HepG2 (cell line): Measurements from ENCODE around the gene LYST. TPM values are rescaled to one million over a fixed set of nuclear protein-coding genes. Genes with fewer than 3 reads are reported as not detected.

Experiments used
- ATAC-seq: fragments of 200-7000 bp; cut with Tn5 transposase; 3 replicates; pipeline ENCODE4 v1.9.1; 2020; ENCODE audit warnings: mild to moderate bottlenecking, moderate library complexity
- BruUV-seq: library from RNA; stranded (reverse); fragments of 400-500 nt; replicated peaks from 2 replicates; lab custom pipeline; 2021; lab: Mats Ljungman, UMichigan
- CTCF ChIA-PET: fragments of 300-600 bp; formaldehyde crosslinking; extraction: SDS; loops from one replicate; lab custom pipeline; 2021; ENCODE audit warnings: low total read pairs, inconsistent platforms, low intra/inter-chr PET ratio; lab: Yijun Ruan, JAX
- POLR2A ChIA-PET: fragments of 350-600 bp; sonication (Branson Sonifier 250); formaldehyde crosslinking; loops from one replicate; lab custom pipeline; 2020; ENCODE audit warnings: antibody characterized with exemption, inconsistent platforms; lab: Yijun Ruan, JAX
- DNase-seq: peaks from one replicate; pipeline ENCODE4 v3.0.0-alpha.2; 2015; ENCODE audit warnings: low spot score
- FAIRE-seq: peaks from 3 replicates; lab custom pipeline; 2011; peaks lifted over from hg19 to GRCh38; lab: Jason Lieb, UNC
- H2AFZ ChIP-seq: one replicate; pipeline ENCODE4 v1.6.1; 2011; ENCODE audit warnings: low read length, inconsistent platforms
- H3K27ac ChIP-seq: fragments of 300-600 bp; 3 replicates; pipeline ENCODE4 v1.8.0; 2011; ENCODE audit warnings: mixed run types, mild to moderate bottlenecking, mixed read lengths, low read length, inconsistent platforms; ENCODE audit not compliant: insufficient read depth; ENCODE audit errors: extremely low read length
- H3K27me3 ChIP-seq, 2 experiments: fragments of 200-600 bp in 1 of 2; 2 replicates in 1 of 2; 3 replicates in 1 of 2; pipeline versions ENCODE4 v1.6.0 to v1.8.0; 2011; ENCODE audit warnings: low read length in 2 of 2, mild to moderate bottlenecking in 2 of 2, moderate library complexity in 2 of 2, inconsistent platforms in 1 of 2; ENCODE audit not compliant: insufficient read depth in 2 of 2, control insufficient read depth in 1 of 2
- H3K36me3 ChIP-seq, 2 experiments: fragments of 200-600 bp in 1 of 2; replicated peaks in 1 of 2; 2 replicates in 1 of 2; 3 replicates in 1 of 2; pipeline versions ENCODE4 v1.5.1 to v1.8.0; 2011; ENCODE audit warnings: low read length in 2 of 2, inconsistent platforms in 1 of 2; ENCODE audit not compliant: insufficient read depth in 2 of 2, control insufficient read depth in 1 of 2
- H3K4me1 ChIP-seq: 2 replicates; pipeline ENCODE4 v1.5.1; 2012; ENCODE audit warnings: low read length, inconsistent platforms; ENCODE audit not compliant: insufficient read depth
- H3K4me2 ChIP-seq: 2 replicates; pipeline ENCODE4 v1.6.0; 2011; ENCODE audit warnings: low read depth, low read length, inconsistent platforms
- H3K4me3 ChIP-seq, 3 experiments: fragments of 200-600 bp in 1 of 3; sonication (generic), shearing (Covaris generic) in 1 of 3; replicated peaks in 1 of 3; 2 replicates each; pipeline ENCODE4 v1.5.1; 2011 to 2016; ENCODE audit warnings: low read length in 3 of 3, inconsistent platforms in 2 of 3, low read depth in 2 of 3, mild to moderate bottlenecking in 2 of 3, control low read depth in 1 of 3, mixed read lengths in 1 of 3; ENCODE audit not compliant: insufficient read depth in 1 of 3
- H3K79me2 ChIP-seq: one replicate; pipeline ENCODE4 v1.6.1; 2011; ENCODE audit warnings: low read length, inconsistent platforms; ENCODE audit not compliant: insufficient read depth
- H3K9ac ChIP-seq: 2 replicates; pipeline ENCODE4 v1.6.0; 2011; ENCODE audit warnings: mild to moderate bottlenecking, low read depth, low read length, inconsistent platforms; ENCODE audit not compliant: insufficient read depth
- H3K9me3 ChIP-seq: 2 replicates; pipeline ENCODE4 v1.5.1; 2012; ENCODE audit warnings: mild to moderate bottlenecking, low read length
- H4K20me1 ChIP-seq: 2 replicates; pipeline ENCODE4 v1.6.0; 2011; ENCODE audit warnings: inconsistent platforms, mild to moderate bottlenecking, low read length, moderate library complexity; ENCODE audit not compliant: insufficient read depth
- FOXK1 ChIP-seq: sonication (generic); formaldehyde crosslinking; IDR thresholded peaks from 2 replicates; pipeline ENCODE4 v1.4.0; 2020; ENCODE audit warnings: low read depth, missing genetic modification reagents, borderline replicate concordance
- HOXA7 ChIP-seq: sonication (generic); formaldehyde crosslinking; IDR thresholded peaks from 2 replicates; pipeline ENCODE4 v1.8.1; 2022; ENCODE audit warnings: mild to moderate bottlenecking, missing genetic modification reagents, moderate library complexity
- NR2F1 ChIP-seq, 2 experiments: fragments of 450-650 bp in 1 of 2; formaldehyde crosslinking in 1 of 2; IDR thresholded peaks; 2 replicates each; pipeline versions ENCODE4 v1.5.0 to v1.6.1; 2016 to 2020; ENCODE audit warnings: mild to moderate bottlenecking in 1 of 2, missing compliant biosample characterization in 1 of 2, missing genetic modification reagents in 1 of 2, moderate library complexity in 1 of 2
- PRPF4 ChIP-seq: fragments of 200-400 bp; formaldehyde crosslinking; IDR thresholded peaks from 2 replicates; pipeline ENCODE4 v1.6.1; 2016; ENCODE audit warnings: low read length, low read depth; ENCODE audit not compliant: poor library complexity, severe bottlenecking
- TP53 ChIP-seq: sonication (generic); formaldehyde crosslinking; conservative IDR thresholded peaks from 2 replicates; pipeline ENCODE4 v1.4.0; 2020; ENCODE audit warnings: missing genetic modification reagents
- ZNF674 ChIP-seq: sonication (generic); formaldehyde crosslinking; IDR thresholded peaks from 2 replicates; pipeline ENCODE4 v1.5.0; 2020; ENCODE audit warnings: low read depth, mild to moderate bottlenecking, missing genetic modification reagents
- WGBS: methylation state at CpG from one replicate; pipeline ENCODE4 v1.1.6; 2017; ENCODE audit warnings: low lambda C conversion rate; 5-methylcytosine and 5-hydroxymethylcytosine counted together
- in situ Hi-C: cut with HindIII; loops from 2 replicates; pipeline ENCODE4 v1.10.0; 2017; ENCODE audit warnings: low pct_unique_long_range_greater_than_20kb; ENCODE audit not compliant: extremely low pct_ligation_motif_present
- intact Hi-C: fragments of 100-400 bp; cut with micrococcal nuclease; formaldehyde crosslinking; loops from one replicate; pipeline ENCODE4 v1.10.0; 2022; ENCODE audit not compliant: unreplicated experiment
- polyA plus RNA-seq, 8 experiments: library from polyadenylated mRNA; depleted of rRNA in 3 of 8; stranded (reverse) in 7 of 8; unstranded in 1 of 8; fragments of >200 nt; fragmentation: Illumina TruSeq in 4 of 8; extraction: Trizol in 4 of 8; gene quantifications; 2 replicates each; pipeline versions ENCODE4 v1.2.1 to v1.2.3, GENCODE V29; 2011 to 2016; ENCODE audit warnings: low read depth in 4 of 8, missing spikeins in 1 of 8, mixed read lengths in 1 of 8; ENCODE audit not compliant: insufficient read depth in 1 of 8
- total RNA-seq, 5 experiments: library from RNA; depleted of rRNA; stranded (reverse); fragments of >200 nt; fragmentation: Illumina TruSeq; extraction: Trizol; gene quantifications; 2 replicates each; pipeline ENCODE4 v1.2.3, GENCODE V29; 2016; ENCODE audit warnings: low read depth in 1 of 5
- TF ChIP-seq, protein P1 (sequence below): sonication (generic); formaldehyde crosslinking; conservative IDR thresholded peaks from 2 replicates; pipeline ENCODE4 v1.4.0; 2020; ENCODE audit warnings: missing genetic modification reagents
- TF ChIP-seq, protein P2 (sequence below): sonication (generic); formaldehyde crosslinking; IDR thresholded peaks from 2 replicates; pipeline ENCODE4 v1.8.0; 2022; ENCODE audit warnings: mild to moderate bottlenecking, missing genetic modification reagents; ENCODE audit not compliant: insufficient replicate concordance

LYST gene
- total and polyA plus RNA-seq, 2 of the 13 experiments (the other 11 are each of a cell fraction or from before 2014, with no cell fraction given), result 0.91 to 2.5 TPM

- H3K9ac ChIP-seq, result no peak overlapping the region
- no peak for FAIRE-seq
- ChIA-PET POLR2A (no interaction called here), CTCF (no interaction called here)
- no peak overlapping the region for H3K27ac ChIP-seq
- peaks cover 64% of the 10 kb centered on the region for H3K79me2 ChIP-seq
- ATAC-seq, result no peak
- intact Hi-C loops, result no loop called here
- H3K36me3 ChIP-seq, result peaks cover 0 to 5% of the 10 kb centered on the region in 2 experiments; a peak in 1 of 5 replicates
- BruUV-seq, result no TSS peak
- no peak overlapping the region for H3K4me3 ChIP-seq
- 76% methylated on average over 4 of the region's 10 CpGs for WGBS
- H3K4me2 ChIP-seq, result no peak overlapping the region
- H2AFZ ChIP-seq, result no peak overlapping the region
- no peak for DNase-seq
- H3K4me1 ChIP-seq, result peaks cover 30% of the 10 kb centered on the region
- TF ChIP-seq FOXK1 (CRISPR knock-in tag) (no peak), ZNF674 (CRISPR knock-in tag) (no peak), TP53 (no peak), HOXA7 (CRISPR knock-in tag) (no peak), PRPF4 (no peak), NR2F1 (CRISPR knock-in tag; IDR thresholded peaks at IDR 0.05) (no peak)
- TF ChIP-seq, protein P1, sequence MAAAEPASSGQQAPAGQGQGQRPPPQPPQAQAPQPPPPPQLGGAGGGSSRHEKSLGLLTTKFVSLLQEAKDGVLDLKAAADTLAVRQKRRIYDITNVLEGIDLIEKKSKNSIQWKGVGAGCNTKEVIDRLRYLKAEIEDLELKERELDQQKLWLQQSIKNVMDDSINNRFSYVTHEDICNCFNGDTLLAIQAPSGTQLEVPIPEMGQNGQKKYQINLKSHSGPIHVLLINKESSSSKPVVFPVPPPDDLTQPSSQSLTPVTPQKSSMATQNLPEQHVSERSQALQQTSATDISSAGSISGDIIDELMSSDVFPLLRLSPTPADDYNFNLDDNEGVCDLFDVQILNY (CRISPR knock-in tag), result no peak
- TF ChIP-seq, protein P2, sequence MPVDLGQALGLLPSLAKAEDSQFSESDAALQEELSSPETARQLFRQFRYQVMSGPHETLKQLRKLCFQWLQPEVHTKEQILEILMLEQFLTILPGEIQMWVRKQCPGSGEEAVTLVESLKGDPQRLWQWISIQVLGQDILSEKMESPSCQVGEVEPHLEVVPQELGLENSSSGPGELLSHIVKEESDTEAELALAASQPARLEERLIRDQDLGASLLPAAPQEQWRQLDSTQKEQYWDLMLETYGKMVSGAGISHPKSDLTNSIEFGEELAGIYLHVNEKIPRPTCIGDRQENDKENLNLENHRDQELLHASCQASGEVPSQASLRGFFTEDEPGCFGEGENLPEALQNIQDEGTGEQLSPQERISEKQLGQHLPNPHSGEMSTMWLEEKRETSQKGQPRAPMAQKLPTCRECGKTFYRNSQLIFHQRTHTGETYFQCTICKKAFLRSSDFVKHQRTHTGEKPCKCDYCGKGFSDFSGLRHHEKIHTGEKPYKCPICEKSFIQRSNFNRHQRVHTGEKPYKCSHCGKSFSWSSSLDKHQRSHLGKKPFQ, result no peak
- peaks cover 30% of the 10 kb centered on the region; the same call in 1 of the 2 replicates for H4K20me1 ChIP-seq
- H3K9me3 ChIP-seq, result no peaks in the 10 kb centered on the region
- no peaks in the 10 kb centered on the region for H3K27me3 ChIP-seq
- in situ Hi-C loops, result no loop called here
These were observed 228.8 kb downstream of the LYST start for GRCh38 chr1:235637756-235638534.
